ENCODE measurements around the gene ALDH8A1. TPM values are rescaled to one million over a fixed set of nuclear protein-coding genes. Genes with fewer than 3 reads are reported as not detected.

ALDH8A1 gene
- total and polyA plus RNA-seq, 7 donors = 0.58 to 3.8 (median 1.2) TPM; not detected in 2

GRCh38 chr6:134964451-134965203, 14.7 kb upstream of the ALDH8A1 start:
- TF ChIP-seq POLR2A (IDR thresholded peaks at IDR 0.05) = no peak
- no peak for TF ChIP-seq CTCF (IDR thresholded peaks at IDR 0.05)
- TF ChIP-seq POLR2AphosphoS5 (IDR thresholded peaks at IDR 0.05) = no peak
- TF ChIP-seq EP300 (IDR thresholded peaks at IDR 0.05) = no peak
- DNase-seq = no peak
- Histone ChIP-seq H3K4me1 (peaks cover 0 to 6% (median 0%) of the 10 kb centered on the region in 4 donors), H3K27me3 (no peaks in the 10 kb centered on the region), H3K36me3 (peaks cover 0 to 51% (median 2%) of the 10 kb centered on the region in 4 donors), H3K9me3 (peaks cover 0 to under 1% (median 0%) of the 10 kb centered on the region in 4 donors), H3K4me3 (no peak overlapping the region), H3K27ac (no peak overlapping the region)
- WGBS, 2 donors = 64 to 71% methylated on average over 1 of the region's 1 CpG
- intact Hi-C loops (cut with DNase I) = no loop called here

GRCh38 chr6:134962421-134962820, 12.5 kb upstream of the ALDH8A1 start:
- intact Hi-C loops (cut with DNase I) = no loop called here
- H3K27ac ChIP-seq = no peak overlapping the region
- DNase-seq = no peak
- peaks cover 0 to 6% (median 0%) of the 10 kb centered on the region in 4 donors for H3K4me1 ChIP-seq
- peaks cover 0 to 2% (median 0%) of the 10 kb centered on the region in 4 donors for H3K9me3 ChIP-seq
- H3K36me3 ChIP-seq = peaks cover 0 to 59% (median 2%) of the 10 kb centered on the region in 4 donors
- TF ChIP-seq CTCF (IDR thresholded peaks at IDR 0.05) = no peak
- no peak for TF ChIP-seq EP300 (IDR thresholded peaks at IDR 0.05)
- no peak for TF ChIP-seq POLR2A (IDR thresholded peaks at IDR 0.05)
- TF ChIP-seq POLR2AphosphoS5 (IDR thresholded peaks at IDR 0.05) = no peak
- H3K4me3 ChIP-seq = no peak overlapping the region
- H3K27me3 ChIP-seq = no peaks in the 10 kb centered on the region

- Histone ChIP-seq H3K27ac (no peak overlapping the region), H3K36me3 (peaks cover 0 to 58% (median 2%) of the 10 kb centered on the region in 4 donors), H3K9me3 (peaks cover 0 to 2% (median 0%) of the 10 kb centered on the region in 4 donors), H3K27me3 (no peaks in the 10 kb centered on the region), H3K4me3 (no peak overlapping the region), H3K4me1 (peaks cover 0 to 6% (median 0%) of the 10 kb centered on the region in 4 donors)
- TF ChIP-seq POLR2AphosphoS5 (IDR thresholded peaks at IDR 0.05) (no peak), POLR2A (IDR thresholded peaks at IDR 0.05) (no peak), EP300 (IDR thresholded peaks at IDR 0.05) (no peak), CTCF (IDR thresholded peaks at IDR 0.05) (no peak)
- intact Hi-C loops (cut with DNase I) = no loop called here
- DNase-seq = no peak
- WGBS, 2 donors = 94% methylated on average over 3 of the region's 3 CpGs
Measured at GRCh38 chr6:134961366-134961765, 11.5 kb upstream of the ALDH8A1 start.

GRCh38 chr6:134959603-134960002, 9.7 kb upstream of the ALDH8A1 start:
- H3K4me1 ChIP-seq = peaks cover 0 to 3% (median 0%) of the 10 kb centered on the region in 4 donors
- H3K4me3 ChIP-seq = no peak overlapping the region
- H3K27me3 ChIP-seq = no peaks in the 10 kb centered on the region
- no peak for TF ChIP-seq POLR2AphosphoS5 (IDR thresholded peaks at IDR 0.05)
- no peak for TF ChIP-seq EP300 (IDR thresholded peaks at IDR 0.05)
- no peak for TF ChIP-seq POLR2A (IDR thresholded peaks at IDR 0.05)
- TF ChIP-seq CTCF (IDR thresholded peaks at IDR 0.05) = no peak
- intact Hi-C loops (cut with DNase I) = no loop called here
- H3K27ac ChIP-seq = no peak overlapping the region
- peaks cover 0 to 2% (median 0%) of the 10 kb centered on the region in 4 donors for H3K9me3 ChIP-seq
- no peak for DNase-seq
- H3K36me3 ChIP-seq = peaks cover 0 to 42% (median 0%) of the 10 kb centered on the region in 4 donors
